Stimulated activated CD8-positive, alpha-beta memory T cell treated with anti-CD3 and anti-CD28 coated beads, Interleukin-4, amount 100 ng/mL, for 4 hours (primary cell): ENCODE measurements around the gene MAGI2.

Source experiments
- DNase-seq, 2 donors: peaks; one replicate each; pipeline ENCODE4 v3.0.0-alpha.2; 2020; ENCODE audit warnings: low read depth in 2 of 2, low spot score in 1 of 2

MAGI2 gene

GRCh38 chr7:78752554-78752953, 700.9 kb downstream of the MAGI2 start:
- no peak for DNase-seq

- no peak for DNase-seq
Measured at GRCh38 chr7:78751253-78751652, 702.2 kb downstream of the MAGI2 start.

GRCh38 chr7:78749052-78749746, 704.3 kb downstream of the MAGI2 start:
- DNase-seq = no peak

GRCh38 chr7:78747592-78747991, 705.9 kb downstream of the MAGI2 start:
- no peak for DNase-seq

GRCh38 chr7:78746301-78746700, 707.2 kb downstream of the MAGI2 start:
- DNase-seq = no peak

- DNase-seq = no peak
Measured at GRCh38 chr7:78742694-78743093, 710.8 kb downstream of the MAGI2 start.

- no peak for DNase-seq
Measured at GRCh38 chr7:78736548-78736947, 716.9 kb downstream of the MAGI2 start.

GRCh38 chr7:78734626-78735025, 718.8 kb downstream of the MAGI2 start:
- DNase-seq = no peak

GRCh38 chr7:78720066-78720465, 733.4 kb downstream of the MAGI2 start:
- no peak for DNase-seq

- DNase-seq = no peak
Measured at GRCh38 chr7:78718212-78718611, 735.3 kb downstream of the MAGI2 start.

GRCh38 chr7:78716876-78717275, 736.6 kb downstream of the MAGI2 start:
- no peak for DNase-seq

GRCh38 chr7:78714356-78714755, 739.1 kb downstream of the MAGI2 start:
- no peak for DNase-seq

- DNase-seq = no peak
Measured at GRCh38 chr7:78712111-78712510, 741.4 kb downstream of the MAGI2 start.

GRCh38 chr7:78709658-78710057, 743.8 kb downstream of the MAGI2 start:
- DNase-seq = no peak

GRCh38 chr7:78704504-78704903, 749.0 kb downstream of the MAGI2 start:
- DNase-seq = no peak

GRCh38 chr7:78703391-78703790, 750.1 kb downstream of the MAGI2 start:
- DNase-seq = no peak

GRCh38 chr7:78702770-78703169, 750.7 kb downstream of the MAGI2 start:
- no peak for DNase-seq

- DNase-seq = no peak
Measured at GRCh38 chr7:78695826-78696225, 757.6 kb downstream of the MAGI2 start.

- no peak for DNase-seq
Measured at GRCh38 chr7:78691584-78691983, 761.9 kb downstream of the MAGI2 start.

- no peak for DNase-seq
Measured at GRCh38 chr7:78690174-78690573, 763.3 kb downstream of the MAGI2 start.

- no peak for DNase-seq
Measured at GRCh38 chr7:78688376-78688775, 765.1 kb downstream of the MAGI2 start.

- DNase-seq = no peak
Measured at GRCh38 chr7:78686189-78686588, 767.3 kb downstream of the MAGI2 start.

- no peak for DNase-seq
Measured at GRCh38 chr7:78684201-78684600, 769.3 kb downstream of the MAGI2 start.
